ENCODE measurements around the gene SLC22A16. TPM values are rescaled to one million over a fixed set of nuclear protein-coding genes. Genes with fewer than 3 reads are reported as not detected.

SLC22A16 gene
- total and polyA plus RNA-seq, 2 of the 13 experiments (the other 11 are each of a cell fraction or from before 2014, with no cell fraction given), result 0.04 TPM; not detected in 1

DNA sequence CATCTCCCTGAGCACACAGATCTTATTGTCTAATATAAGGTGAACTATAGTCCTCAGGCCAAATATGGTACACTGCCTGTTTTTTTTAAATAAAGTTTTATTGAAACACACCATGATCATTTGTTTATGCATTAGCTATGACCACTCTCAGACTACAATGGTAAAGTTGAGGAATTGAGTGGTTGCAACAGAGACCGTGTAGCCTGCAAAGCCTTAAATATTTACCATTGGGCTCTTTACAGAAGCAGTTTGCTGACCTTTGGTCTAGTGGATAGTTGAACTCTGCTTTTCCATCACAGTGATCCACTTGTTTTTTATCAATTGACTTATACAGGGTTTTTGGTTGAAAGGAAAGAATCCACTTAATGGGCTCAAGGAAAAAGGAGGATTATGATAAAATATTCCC is 91.0 kb downstream of the SLC22A16 start (continued):
- TF ChIP-seq ZNF318 (CRISPR knock-in tag; IDR thresholded peaks at IDR 0.05), result no peak
- TF ChIP-seq, protein P1, sequence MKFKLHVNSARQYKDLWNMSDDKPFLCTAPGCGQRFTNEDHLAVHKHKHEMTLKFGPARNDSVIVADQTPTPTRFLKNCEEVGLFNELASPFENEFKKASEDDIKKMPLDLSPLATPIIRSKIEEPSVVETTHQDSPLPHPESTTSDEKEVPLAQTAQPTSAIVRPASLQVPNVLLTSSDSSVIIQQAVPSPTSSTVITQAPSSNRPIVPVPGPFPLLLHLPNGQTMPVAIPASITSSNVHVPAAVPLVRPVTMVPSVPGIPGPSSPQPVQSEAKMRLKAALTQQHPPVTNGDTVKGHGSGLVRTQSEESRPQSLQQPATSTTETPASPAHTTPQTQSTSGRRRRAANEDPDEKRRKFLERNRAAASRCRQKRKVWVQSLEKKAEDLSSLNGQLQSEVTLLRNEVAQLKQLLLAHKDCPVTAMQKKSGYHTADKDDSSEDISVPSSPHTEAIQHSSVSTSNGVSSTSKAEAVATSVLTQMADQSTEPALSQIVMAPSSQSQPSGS (CRISPR knock-in tag; IDR thresholded peaks at IDR 0.05), result peak; percentile 33; the same call in 1 of the 2 replicates
- TF ChIP-seq MEIS2 (CRISPR knock-in tag; IDR thresholded peaks at IDR 0.05), result no peak
- TF ChIP-seq ZNF629 (CRISPR knock-in tag; conservative IDR thresholded peaks at IDR 0.05), result peak; percentile 81
- 0 out of 2 replicates have a peak, but pooled peaks have one; percentile 29 for TF ChIP-seq MLX (CRISPR knock-in tag; IDR thresholded peaks at IDR 0.05)
- no peak for TF ChIP-seq ZNF354B (CRISPR knock-in tag; IDR thresholded peaks at IDR 0.05)
- TF ChIP-seq ZNF569 (CRISPR knock-in tag; IDR thresholded peaks at IDR 0.05; ENCODE audit: borderline replicate concordance), result no peak
- TF ChIP-seq NAIF1 (CRISPR knock-in tag; IDR thresholded peaks at IDR 0.05; ENCODE audit: borderline replicate concordance), result no peak
- TF ChIP-seq, protein P2, sequence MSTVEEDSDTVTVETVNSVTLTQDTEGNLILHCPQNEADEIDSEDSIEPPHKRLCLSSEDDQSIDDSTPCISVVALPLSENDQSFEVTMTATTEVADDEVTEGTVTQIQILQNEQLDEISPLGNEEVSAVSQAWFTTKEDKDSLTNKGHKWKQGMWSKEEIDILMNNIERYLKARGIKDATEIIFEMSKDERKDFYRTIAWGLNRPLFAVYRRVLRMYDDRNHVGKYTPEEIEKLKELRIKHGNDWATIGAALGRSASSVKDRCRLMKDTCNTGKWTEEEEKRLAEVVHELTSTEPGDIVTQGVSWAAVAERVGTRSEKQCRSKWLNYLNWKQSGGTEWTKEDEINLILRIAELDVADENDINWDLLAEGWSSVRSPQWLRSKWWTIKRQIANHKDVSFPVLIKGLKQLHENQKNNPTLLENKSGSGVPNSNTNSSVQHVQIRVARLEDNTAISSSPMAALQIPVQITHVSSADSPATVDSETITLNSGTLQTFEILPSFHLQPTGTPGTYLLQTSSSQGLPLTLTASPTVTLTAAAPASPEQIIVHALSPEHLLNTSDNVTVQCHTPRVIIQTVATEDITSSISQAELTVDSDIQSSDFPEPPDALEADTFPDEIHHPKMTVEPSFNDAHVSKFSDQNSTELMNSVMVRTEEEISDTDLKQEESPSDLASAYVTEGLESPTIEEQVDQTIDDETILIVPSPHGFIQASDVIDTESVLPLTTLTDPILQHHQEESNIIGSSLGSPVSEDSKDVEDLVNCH (CRISPR knock-in tag; IDR thresholded peaks at IDR 0.05), result no peak
- TF ChIP-seq HMG20A (CRISPR knock-in tag; IDR thresholded peaks at IDR 0.05; ENCODE audit: borderline replicate concordance), result peak; percentile 71; the same call in 1 of the 2 replicates
- TF ChIP-seq ARNTL (CRISPR knock-in tag; IDR thresholded peaks at IDR 0.05), result no peak
- peak; percentile 79 for TF ChIP-seq POGZ (CRISPR knock-in tag; IDR thresholded peaks at IDR 0.05)
- TF ChIP-seq MXD3 (CRISPR knock-in tag; IDR thresholded peaks at IDR 0.05), result no peak
- no peak for TF ChIP-seq HOXA7 (CRISPR knock-in tag; IDR thresholded peaks at IDR 0.05)
- no peak for TF ChIP-seq CCAR2 (optimal IDR thresholded peaks at IDR 0.05; ENCODE audit: low read depth, low read length)
- TF ChIP-seq U2AF2 (IDR thresholded peaks at IDR 0.05; ENCODE audit: low read depth, low read length), result no peak
- TF ChIP-seq RFX5 (IDR thresholded peaks at IDR 0.05; ENCODE audit: low read depth, low read length), result no peak
- TF ChIP-seq MTA3 (CRISPR knock-in tag; IDR thresholded peaks at IDR 0.05), result no peak
- TF ChIP-seq TCF7 (IDR thresholded peaks at IDR 0.05; ENCODE audit: low read depth), result peak; percentile 25; the same call in 1 of the 2 replicates

Data from HepG2 (cell line).